Liver (tissue), 3 donors: Measurements from ENCODE around the gene OBI1.

Experiments used
- CTCF ChIP-seq: fragments of 150-350 bp; IDR thresholded peaks from 2 replicates; pipeline ENCODE4 v1.5.1; 2017; ENCODE audit warnings: improper control_type of control experiment, low read depth, low read length; ENCODE audit not compliant: missing input control
- EGR1 ChIP-seq, 2 donors: IDR thresholded peaks; 2 replicates each; pipeline ENCODE4 v1.6.1; 2016 to 2018; ENCODE audit warnings: antibody characterized with exemption in 2 of 2, low read depth in 2 of 2
- GABPA ChIP-seq, 2 donors: IDR thresholded peaks in 1 of 2; conservative IDR thresholded peaks in 1 of 2; 2 replicates each; pipeline ENCODE4 v1.6.1; 2016; ENCODE audit warnings: antibody characterized with exemption in 2 of 2, mild to moderate bottlenecking in 1 of 2, moderate library complexity in 1 of 2
- RXRA ChIP-seq, 2 donors: IDR thresholded peaks; 2 replicates each; pipeline ENCODE4 v1.6.1; 2017 to 2018; ENCODE audit warnings: antibody characterized with exemption in 2 of 2, mild to moderate bottlenecking in 1 of 2
- TAF1 ChIP-seq: conservative IDR thresholded peaks from 2 replicates; pipeline ENCODE4 v1.6.1; 2016; ENCODE audit warnings: antibody characterized with exemption, mild to moderate bottlenecking
- YY1 ChIP-seq: IDR thresholded peaks from 2 replicates; pipeline ENCODE4 v1.6.1; 2016; ENCODE audit warnings: antibody characterized with exemption, mild to moderate bottlenecking
- ZBTB33 ChIP-seq: IDR thresholded peaks from 2 replicates; pipeline ENCODE4 v1.6.1; 2016; ENCODE audit warnings: antibody characterized with exemption
- donor health status: healthy.
- donor health status: healthy.

- no peak for TF ChIP-seq TAF1
- no peak for TF ChIP-seq EGR1 (IDR thresholded peaks at IDR 0.05; ENCODE audit: low read depth in 2 of 2)
- no peak for TF ChIP-seq CTCF
- TF ChIP-seq GABPA (IDR thresholded peaks at IDR 0.05 in 1 of 2, conservative IDR thresholded peaks at IDR 0.05 in 1 of 2): no peak
- TF ChIP-seq RXRA (IDR thresholded peaks at IDR 0.05): no peak
- TF ChIP-seq YY1: no peak
- TF ChIP-seq ZBTB33: no peak
These were observed 52.2 kb downstream of the OBI1 start for GRCh38 chr13:78606471-78607408.
